Astrocyte of the hippocampus (primary cell): ENCODE data around the gene ARPC5.

Experiments used
- DNase-seq: peaks from one replicate; pipeline ENCODE4 v3.0.0; 2011; ENCODE audit warnings: low read depth, low spot score

ARPC5 gene

GRCh38 chr1:183586455-183586854, 49.1 kb downstream of the ARPC5 start:
- no peak for DNase-seq

DNA sequence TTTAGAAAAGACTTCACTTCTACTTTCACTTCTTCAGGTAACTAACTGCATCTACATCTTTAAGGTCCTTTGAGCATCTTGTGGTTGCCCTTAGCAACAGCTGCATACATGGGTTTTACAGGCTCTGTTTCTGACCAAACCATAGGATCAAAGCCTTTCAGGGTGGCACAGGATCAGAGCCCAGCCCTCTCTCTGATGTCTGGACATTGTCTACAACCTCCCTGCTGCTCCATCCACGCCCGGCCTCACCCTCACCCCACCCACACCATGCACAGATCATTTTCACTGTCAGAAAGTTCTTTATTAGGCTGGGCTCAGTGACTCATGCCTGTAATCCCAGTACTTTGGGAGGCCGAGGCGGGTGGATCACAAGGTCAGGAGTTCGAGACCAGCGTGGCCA, 50.5 kb downstream of the ARPC5 start:
- no peak for DNase-seq

- no peak for DNase-seq
Measured at GRCh38 chr1:183584147-183584546, 51.4 kb downstream of the ARPC5 start.

DNA sequence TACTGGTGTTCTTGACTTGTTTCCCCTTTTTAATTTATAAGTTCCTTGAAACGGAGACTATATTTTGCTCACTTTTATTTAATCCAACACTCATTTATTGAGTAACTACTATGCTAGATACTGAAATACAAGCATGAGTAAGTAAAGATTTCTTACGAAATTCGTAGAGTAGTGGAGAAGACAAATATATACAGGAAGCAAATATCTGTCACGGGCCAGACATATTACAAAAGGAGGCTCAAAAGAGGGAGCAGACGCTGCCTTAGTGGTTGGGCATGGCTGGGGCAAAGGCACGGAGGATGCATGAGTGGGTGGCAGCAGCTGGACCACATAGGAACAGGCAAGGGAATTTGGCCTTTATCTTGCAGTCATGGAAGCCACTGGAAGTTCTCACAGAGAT, 52.1 kb downstream of the ARPC5 start:
- no peak for DNase-seq

- no peak for DNase-seq
Measured at GRCh38 chr1:183582021-183582713, 53.4 kb downstream of the ARPC5 start.

GRCh38 chr1:183580281-183580682, 55.3 kb downstream of the ARPC5 start:
- no peak for DNase-seq

GRCh38 chr1:183578856-183579255, 56.7 kb downstream of the ARPC5 start:
- DNase-seq: peak; percentile 20

DNA sequence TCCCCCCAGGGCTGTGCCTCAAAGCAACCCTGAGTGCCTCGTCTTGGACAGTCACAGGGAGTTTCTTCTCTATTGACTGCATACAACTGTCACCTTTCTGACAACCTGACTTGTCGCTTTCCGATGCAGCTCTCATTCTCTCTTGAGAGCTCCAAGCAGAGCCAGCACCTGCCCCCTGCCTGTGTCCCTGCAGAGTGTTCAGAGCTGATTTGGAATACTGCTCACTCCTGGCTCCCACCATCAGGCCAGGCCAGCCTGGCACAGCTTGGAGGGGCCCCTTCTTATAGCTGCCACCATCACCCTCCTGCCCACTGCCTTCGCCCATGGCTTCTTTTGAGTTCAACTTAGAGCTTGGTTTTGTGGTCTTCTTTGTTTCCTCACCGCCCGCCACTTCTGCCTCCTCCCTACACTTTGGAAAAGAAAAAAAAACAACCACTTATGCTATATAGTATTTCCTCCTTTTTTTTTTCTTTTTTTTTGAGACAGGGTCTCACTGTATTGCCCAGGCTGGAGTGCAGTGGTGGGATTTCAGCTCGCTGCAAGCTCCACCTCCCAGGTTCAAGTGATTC, 57.6 kb downstream of the ARPC5 start:
- no peak for DNase-seq

DNA sequence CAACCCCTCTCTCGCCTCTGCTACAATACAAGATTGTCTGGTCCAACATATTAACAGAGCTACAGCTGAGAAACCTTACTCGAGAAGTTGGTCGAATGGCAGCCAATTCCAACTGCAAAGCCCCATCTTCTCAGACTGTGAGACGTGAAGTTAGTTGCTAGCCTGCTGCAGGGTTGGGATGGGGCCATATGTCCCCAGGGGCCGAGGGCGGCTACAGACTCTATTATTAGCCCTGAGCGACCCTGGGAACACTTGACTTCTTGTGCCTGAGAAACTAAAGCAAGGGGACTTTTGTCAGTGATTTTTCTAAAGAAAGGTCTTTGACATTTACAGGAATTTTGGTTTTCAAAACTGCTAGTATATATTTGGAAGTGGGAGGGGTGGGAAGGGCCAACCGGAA, 59.0 kb downstream of the ARPC5 start:
- DNase-seq: no peak

GRCh38 chr1:183575606-183576005, 60.0 kb downstream of the ARPC5 start:
- no peak for DNase-seq

- no peak for DNase-seq
Measured at GRCh38 chr1:183572721-183573120, 62.9 kb downstream of the ARPC5 start.

- DNase-seq: no peak
Measured at GRCh38 chr1:183571678-183572268, 63.8 kb downstream of the ARPC5 start.
